Tibial nerve (tissue), 4 donors: ENCODE results near the gene CALM1. TPM values are rescaled to one million over a fixed set of nuclear protein-coding genes. Genes with fewer than 3 reads are reported as not detected.

Source experiments
- DNase-seq, 2 donors: peaks; one replicate each; pipeline ENCODE4 v3.0.0-alpha.2; 2019; ENCODE audit warnings: low spot score in 2 of 2
- H3K27ac ChIP-seq, 4 donors: fragments of 200-600 bp; sonication (generic) in 3 of 4; one replicate each; pipeline ENCODE4 v1.5.1; 2017 to 2019; ENCODE audit warnings: mild to moderate bottlenecking in 1 of 4
- H3K27me3 ChIP-seq, 2 donors: fragments of 200-600 bp; sonication (generic) in 1 of 2; one replicate each; pipeline versions ENCODE4 v1.5.1 to v1.6.0; 2017 to 2019
- H3K36me3 ChIP-seq, 3 donors: fragments of 200-600 bp; sonication (generic); one replicate each; pipeline ENCODE4 v1.5.1; 2018 to 2019
- H3K4me1 ChIP-seq, 4 donors: fragments of 200-600 bp; sonication (generic) in 3 of 4; one replicate each; pipeline ENCODE4 v1.5.1; 2017 to 2019
- H3K4me3 ChIP-seq, 4 donors: fragments of 200-600 bp; sonication (generic) in 3 of 4; one replicate each; pipeline ENCODE4 v1.5.1; 2017 to 2019; ENCODE audit warnings: mild to moderate bottlenecking in 1 of 4, moderate library complexity in 1 of 4
- H3K9me3 ChIP-seq, 4 donors: fragments of 200-600 bp; sonication (generic) in 3 of 4; one replicate each; pipeline ENCODE4 v1.5.1; 2017 to 2019
- EP300 ChIP-seq, 2 donors: sonication (generic); formaldehyde crosslinking; IDR thresholded peaks; one replicate each; pipeline ENCODE4 v1.6.1; 2017; ENCODE audit warnings: antibody characterized with exemption in 2 of 2, mild to moderate bottlenecking in 1 of 2
- POLR2A ChIP-seq, 2 donors: fragments of 450-650 bp; IDR thresholded peaks; one replicate each; pipeline ENCODE4 v1.6.1; 2017; ENCODE audit warnings: antibody characterized with exemption in 2 of 2, mild to moderate bottlenecking in 2 of 2, moderate library complexity in 2 of 2
- WGBS, 2 donors: methylation state at CpG; one replicate each; pipeline ENCODE4 v1.1.5; 2018; 5-methylcytosine and 5-hydroxymethylcytosine counted together
- total RNA-seq, 4 donors: library from RNA; depleted of rRNA; stranded (reverse); fragments of >200 nt; gene quantifications; one replicate each; pipeline ENCODE4 v1.1.0, GENCODE V29; 2016
- TF ChIP-seq, protein P1 (sequence below), 5 experiments: fragments of 200-600 bp in 3 of 5; fragments of 450-650 bp in 2 of 5; sonication (generic) in 3 of 5; IDR thresholded peaks; one replicate each; pipeline ENCODE4 v1.5.1; 2016 to 2019; ENCODE audit warnings: antibody characterized with exemption in 5 of 5, mild to moderate bottlenecking in 3 of 5, moderate library complexity in 2 of 5

CALM1 gene
- total RNA-seq, 4 donors from 2014 or later: 117 to 209 (median 165) TPM

DNA sequence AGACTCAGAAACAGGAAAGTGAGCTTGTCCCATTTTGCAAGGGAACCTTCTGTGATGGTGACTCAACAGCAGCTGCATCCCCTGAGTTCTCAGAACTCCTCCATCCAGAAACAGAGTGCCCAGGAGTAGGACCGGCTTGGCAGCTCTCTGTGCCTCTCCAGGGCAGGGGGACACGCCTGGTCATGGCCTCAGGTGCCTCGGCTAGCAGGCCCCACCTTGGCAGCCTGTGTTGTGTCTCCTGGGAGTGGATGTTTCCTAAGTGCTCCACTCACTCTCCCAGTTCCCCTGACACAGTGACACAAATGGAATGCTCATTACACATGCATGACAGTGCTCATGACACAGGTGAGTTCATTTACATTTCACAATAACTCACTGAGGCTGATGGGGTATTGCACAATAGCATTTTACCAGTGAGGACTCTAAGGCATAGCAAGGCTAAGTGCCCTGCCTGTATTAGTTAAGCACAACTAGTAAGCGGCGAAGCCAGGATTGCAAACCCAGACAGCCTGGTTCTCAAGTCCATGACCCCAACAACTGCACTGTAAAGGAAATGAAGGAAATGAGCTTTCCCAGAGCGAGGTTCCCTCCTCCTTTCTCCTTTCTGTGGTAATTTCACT lies 47.4 kb downstream of the CALM1 start:
- 70 to 75% methylated on average over 3 to 4 of the region's 6 CpGs for WGBS, 2 donors
- DNase-seq: no peak

DNA sequence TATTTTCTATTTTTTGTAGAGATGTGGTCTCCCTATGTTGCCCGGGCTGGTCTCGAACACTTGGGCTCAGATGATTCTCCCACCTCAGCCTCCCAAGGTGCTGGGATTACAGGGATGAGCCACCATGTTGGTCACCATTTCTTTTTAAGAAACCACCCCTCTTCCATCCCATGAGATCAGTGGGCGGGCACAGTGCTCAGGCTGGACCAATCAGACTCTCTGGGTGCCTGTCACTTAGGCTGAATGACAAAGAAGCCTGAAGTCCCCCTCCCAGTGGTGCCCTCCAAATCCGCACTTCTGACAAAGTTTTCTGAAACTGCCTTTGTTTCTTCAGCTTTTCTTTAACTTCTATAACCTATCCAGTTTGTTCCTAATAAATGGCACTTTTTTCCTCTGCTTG lies 48.2 kb downstream of the CALM1 start:
- no peak for DNase-seq
- TF ChIP-seq EP300 (IDR thresholded peaks at IDR 0.05): no peak
- TF ChIP-seq POLR2A (IDR thresholded peaks at IDR 0.05): no peak
- TF ChIP-seq, protein P1, sequence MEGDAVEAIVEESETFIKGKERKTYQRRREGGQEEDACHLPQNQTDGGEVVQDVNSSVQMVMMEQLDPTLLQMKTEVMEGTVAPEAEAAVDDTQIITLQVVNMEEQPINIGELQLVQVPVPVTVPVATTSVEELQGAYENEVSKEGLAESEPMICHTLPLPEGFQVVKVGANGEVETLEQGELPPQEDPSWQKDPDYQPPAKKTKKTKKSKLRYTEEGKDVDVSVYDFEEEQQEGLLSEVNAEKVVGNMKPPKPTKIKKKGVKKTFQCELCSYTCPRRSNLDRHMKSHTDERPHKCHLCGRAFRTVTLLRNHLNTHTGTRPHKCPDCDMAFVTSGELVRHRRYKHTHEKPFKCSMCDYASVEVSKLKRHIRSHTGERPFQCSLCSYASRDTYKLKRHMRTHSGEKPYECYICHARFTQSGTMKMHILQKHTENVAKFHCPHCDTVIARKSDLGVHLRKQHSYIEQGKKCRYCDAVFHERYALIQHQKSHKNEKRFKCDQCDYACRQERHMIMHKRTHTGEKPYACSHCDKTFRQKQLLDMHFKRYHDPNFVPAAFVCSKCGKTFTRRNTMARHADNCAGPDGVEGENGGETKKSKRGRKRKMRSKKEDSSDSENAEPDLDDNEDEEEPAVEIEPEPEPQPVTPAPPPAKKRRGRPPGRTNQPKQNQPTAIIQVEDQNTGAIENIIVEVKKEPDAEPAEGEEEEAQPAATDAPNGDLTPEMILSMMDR (IDR thresholded peaks at IDR 0.05): no peak
- Histone ChIP-seq H3K36me3 (no peaks in the 10 kb centered on the region), H3K4me1 (no peaks in the 10 kb centered on the region), H3K4me3 (no peak overlapping the region), H3K9me3 (peaks cover 0 to 15% (median 2%) of the 10 kb centered on the region in 4 donors), H3K27ac (no peak overlapping the region), H3K27me3 (no peaks in the 10 kb centered on the region)
- 84 to 92% methylated on average over 3 to 4 of the region's 4 CpGs for WGBS, 2 donors

More for the DNA sequence above, 47.4 kb downstream of the CALM1 start:
- Histone ChIP-seq H3K36me3 (no peaks in the 10 kb centered on the region), H3K4me1 (no peaks in the 10 kb centered on the region), H3K4me3 (no peak overlapping the region), H3K9me3 (peaks cover 0 to 15% (median 2%) of the 10 kb centered on the region in 4 donors), H3K27ac (no peak overlapping the region), H3K27me3 (no peaks in the 10 kb centered on the region)
- no peak for TF ChIP-seq EP300 (IDR thresholded peaks at IDR 0.05)
- TF ChIP-seq, protein P1 (IDR thresholded peaks at IDR 0.05): no peak
- TF ChIP-seq POLR2A (IDR thresholded peaks at IDR 0.05): no peak

DNA sequence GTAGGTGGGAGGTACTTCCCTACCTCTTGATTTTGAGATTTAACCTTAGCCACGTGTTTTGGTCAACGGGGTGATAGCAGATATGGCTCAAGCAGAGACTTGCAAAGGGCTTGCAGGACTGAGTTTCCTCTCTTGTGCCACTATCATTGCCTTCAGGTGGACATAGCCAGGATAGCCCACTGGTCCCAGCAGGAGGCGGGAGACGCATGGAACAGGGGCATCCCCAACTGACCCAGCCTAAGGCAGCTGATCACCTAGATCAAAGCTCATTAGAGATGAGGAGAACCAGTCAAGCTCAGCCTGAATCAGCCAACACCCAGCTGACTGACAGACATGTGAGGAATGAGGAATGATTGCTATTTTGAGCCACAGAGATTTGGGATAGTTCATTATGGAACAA lies 49.6 kb downstream of the CALM1 start:
- DNase-seq: no peak
- H3K36me3 ChIP-seq: no peaks in the 10 kb centered on the region
- no peaks in the 10 kb centered on the region for H3K27me3 ChIP-seq
- H3K4me1 ChIP-seq: no peaks in the 10 kb centered on the region
- 88 to 94% methylated on average over 4 of the region's 4 CpGs for WGBS, 2 donors
- H3K9me3 ChIP-seq: peaks cover 0 to 15% (median 2%) of the 10 kb centered on the region in 4 donors
- H3K27ac ChIP-seq: no peak overlapping the region
- no peak for TF ChIP-seq POLR2A (IDR thresholded peaks at IDR 0.05)
- TF ChIP-seq EP300 (IDR thresholded peaks at IDR 0.05): no peak
- TF ChIP-seq, protein P1 (IDR thresholded peaks at IDR 0.05): no peak
- no peak overlapping the region for H3K4me3 ChIP-seq

DNA sequence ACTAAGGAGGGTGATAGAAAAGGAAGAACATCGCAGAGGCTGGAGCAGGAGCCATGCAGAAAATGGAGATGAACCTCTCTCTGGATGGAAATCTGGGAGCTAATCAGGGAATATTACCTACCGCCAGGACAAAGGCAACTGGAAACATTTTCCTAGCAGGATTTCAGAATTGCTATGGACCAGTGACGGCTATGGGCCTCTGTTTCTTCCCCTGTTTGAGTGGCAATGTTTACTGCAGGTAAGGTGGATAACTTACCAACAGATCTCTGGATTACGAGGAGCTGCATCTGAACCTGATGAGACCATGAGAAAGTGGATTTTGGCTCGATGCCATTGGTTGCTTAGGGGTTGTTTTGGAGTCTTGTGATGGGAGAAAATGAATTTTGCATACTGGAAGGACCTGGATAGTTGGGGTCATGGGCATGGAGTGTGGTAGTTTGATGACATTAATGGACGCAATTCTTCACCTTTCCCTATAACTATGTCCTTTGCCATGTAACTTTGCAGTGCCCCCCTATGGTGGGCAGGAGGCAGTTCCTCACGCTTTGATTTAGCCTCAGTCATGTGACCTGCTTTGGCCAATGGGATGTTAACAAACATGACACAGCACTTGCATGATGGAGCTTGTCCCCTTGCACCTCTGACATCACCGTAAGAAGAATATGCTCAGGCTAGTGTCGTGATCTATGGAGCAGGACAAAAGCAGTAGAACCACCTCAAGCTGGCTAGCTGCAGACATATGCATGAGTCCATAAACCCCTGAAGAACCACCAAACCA lies 51.1 kb downstream of the CALM1 start:
- no peaks in the 10 kb centered on the region for H3K36me3 ChIP-seq
- TF ChIP-seq, protein P1 (IDR thresholded peaks at IDR 0.05): no peak
- TF ChIP-seq EP300 (IDR thresholded peaks at IDR 0.05) (no peak), POLR2A (IDR thresholded peaks at IDR 0.05) (no peak)
- H3K4me3 ChIP-seq: no peak overlapping the region
- 87 to 90% methylated on average over 9 of the region's 9 CpGs for WGBS, 2 donors
- no peaks in the 10 kb centered on the region for H3K27me3 ChIP-seq
- DNase-seq: no peak
- H3K4me1 ChIP-seq: no peaks in the 10 kb centered on the region
- no peak overlapping the region for H3K27ac ChIP-seq
- peaks cover 0 to 15% (median 2%) of the 10 kb centered on the region in 4 donors for H3K9me3 ChIP-seq

DNA sequence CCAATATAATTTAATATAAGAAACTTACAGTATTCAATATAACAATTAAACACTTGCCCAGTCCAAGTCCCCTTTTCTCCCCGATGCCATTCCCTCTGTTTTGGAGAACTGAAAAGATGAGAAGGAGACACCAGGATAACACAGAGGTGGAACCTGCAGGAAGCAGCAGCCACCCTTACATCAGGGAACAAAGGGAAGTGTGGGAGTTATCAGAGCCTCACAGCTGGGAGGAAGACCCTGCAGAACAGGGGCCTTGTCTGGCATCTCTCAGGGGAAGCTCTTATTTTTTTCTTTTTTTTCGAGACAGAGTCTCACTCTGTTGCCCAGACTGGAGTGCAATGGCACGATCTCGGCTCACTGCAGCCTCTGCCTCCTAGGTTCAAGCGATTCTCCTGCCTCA lies 52.6 kb downstream of the CALM1 start:
- TF ChIP-seq EP300 (IDR thresholded peaks at IDR 0.05) (no peak), POLR2A (IDR thresholded peaks at IDR 0.05) (no peak)
- TF ChIP-seq, protein P1 (IDR thresholded peaks at IDR 0.05): no peak
- Histone ChIP-seq H3K9me3 (peaks cover 0 to 15% (median 2%) of the 10 kb centered on the region in 4 donors), H3K27ac (no peak overlapping the region), H3K27me3 (no peaks in the 10 kb centered on the region), H3K4me3 (no peak overlapping the region), H3K36me3 (no peaks in the 10 kb centered on the region), H3K4me1 (peaks cover 0 to 11% (median 0%) of the 10 kb centered on the region in 4 donors)
- no peak for DNase-seq
- 72 to 85% methylated on average over 5 of the region's 5 CpGs for WGBS, 2 donors
